GM12892 (cell line): Measurements from ENCODE around the gene LRSAM1.

Experiments
- POLR2A ChIP-seq: IDR thresholded peaks from 2 replicates; pipeline ENCODE4 v1.6.1; 2011; ENCODE audit warnings: low read depth, low read length, control low read depth
- TAF1 ChIP-seq: IDR thresholded peaks from 2 replicates; pipeline ENCODE4 v1.6.1; 2011; ENCODE audit warnings: low read depth, mild to moderate bottlenecking, control low read depth, low read length, borderline replicate concordance

GRCh38 chr9:127516835-127517607 lies 65.7 kb downstream of the LRSAM1 start:
- no peak for TF ChIP-seq POLR2A
- no peak for TF ChIP-seq TAF1
